ENCODE results near the gene RYR3.

Gene RYR3

DNA sequence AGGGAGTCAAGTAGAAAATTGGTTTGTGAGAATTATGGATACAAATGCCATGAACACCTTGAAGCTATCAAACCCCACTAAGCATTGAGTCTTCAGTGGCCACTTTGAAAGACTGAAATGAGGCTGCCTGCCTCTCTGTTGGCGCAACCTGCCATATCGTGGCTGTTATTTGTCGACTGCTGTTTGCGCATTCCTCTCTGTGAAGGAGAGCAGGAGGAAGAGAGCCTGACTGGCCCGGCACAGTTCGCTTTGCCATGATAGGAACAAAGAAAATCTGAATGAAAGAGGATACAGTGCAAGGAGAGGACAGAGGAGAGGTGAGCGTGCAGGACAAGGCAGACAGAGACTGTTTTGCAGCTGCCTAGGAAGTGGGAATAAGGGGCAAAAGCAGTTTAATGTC is 289.4 kb downstream of the RYR3 start:
- TF ChIP-seq CTCF (conservative IDR thresholded peaks at IDR 0.05; ENCODE audit: low read depth, low read length) = no peak
- no peak for DNase-seq (ENCODE audit: low read depth)
- H3K4me3 ChIP-seq (ENCODE audit: low read length) = no peak overlapping the region

GRCh38 chr15:33601461-33601860 is 290.7 kb downstream of the RYR3 start:
- no peak overlapping the region for H3K4me3 ChIP-seq (ENCODE audit: low read length)
- TF ChIP-seq CTCF (conservative IDR thresholded peaks at IDR 0.05; ENCODE audit: low read depth, low read length) = no peak

GRCh38 chr15:33608714-33609113 is 297.9 kb downstream of the RYR3 start:
- DNase-seq (ENCODE audit: low read depth) = no peak
- TF ChIP-seq CTCF (conservative IDR thresholded peaks at IDR 0.05; ENCODE audit: low read depth, low read length) = peak; percentile 40
- no peak overlapping the region for H3K4me3 ChIP-seq (ENCODE audit: low read length)

More at GRCh38 chr15:33601461-33601860, 290.7 kb downstream of the RYR3 start:
- DNase-seq (ENCODE audit: low read depth) = no peak

GRCh38 chr15:33612721-33613304 is 302.0 kb downstream of the RYR3 start:
- H3K4me3 ChIP-seq (ENCODE audit: low read length) = no peak overlapping the region
- DNase-seq (ENCODE audit: low read depth) = no peak
- no peak for TF ChIP-seq CTCF (conservative IDR thresholded peaks at IDR 0.05; ENCODE audit: low read depth, low read length)

DNA sequence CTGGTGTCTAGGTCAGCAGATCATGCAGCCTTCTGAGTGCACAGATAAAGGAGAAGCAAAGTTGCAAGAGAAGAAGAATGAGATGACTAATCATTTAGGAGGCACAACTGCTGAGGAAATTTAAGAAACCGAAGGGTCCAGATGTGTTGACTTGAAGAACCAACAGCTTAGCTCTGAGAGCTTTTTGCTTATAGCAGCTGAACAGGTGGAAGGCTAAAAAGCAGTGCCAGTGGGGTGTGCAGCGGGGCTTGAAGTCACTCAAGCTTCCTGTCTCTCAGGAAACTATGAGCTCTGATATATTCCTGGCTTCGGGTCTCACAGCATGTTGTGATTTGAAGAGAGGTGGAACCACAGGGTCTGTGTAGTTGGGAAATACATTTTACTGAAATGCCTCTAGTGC is 305.7 kb downstream of the RYR3 start:
- TF ChIP-seq CTCF (conservative IDR thresholded peaks at IDR 0.05; ENCODE audit: low read depth, low read length) = no peak
- no peak for DNase-seq (ENCODE audit: low read depth)
- H3K4me3 ChIP-seq (ENCODE audit: low read length) = no peak overlapping the region

DNA sequence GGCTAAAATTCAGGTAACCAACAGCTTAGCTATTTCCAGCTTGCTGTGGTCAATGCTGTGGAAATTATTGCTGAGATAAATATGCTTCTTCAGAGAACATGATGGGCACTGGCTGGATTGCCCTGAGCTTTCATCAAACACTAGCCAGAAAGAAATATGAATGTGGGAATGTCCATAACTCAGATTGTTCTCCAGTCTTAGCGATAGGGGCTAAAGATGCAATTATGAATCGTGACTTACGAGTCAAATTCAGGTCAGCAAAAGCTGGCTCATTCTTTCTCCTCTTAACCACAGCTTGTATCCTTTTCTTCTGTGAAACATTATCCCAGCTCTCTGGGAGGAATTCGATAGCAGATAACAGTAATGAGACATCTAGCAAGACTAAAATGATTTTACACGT is 307.6 kb downstream of the RYR3 start:
- no peak overlapping the region for H3K4me3 ChIP-seq (ENCODE audit: low read length)
- no peak for DNase-seq (ENCODE audit: low read depth)
- TF ChIP-seq CTCF (conservative IDR thresholded peaks at IDR 0.05; ENCODE audit: low read depth, low read length) = no peak

DNA sequence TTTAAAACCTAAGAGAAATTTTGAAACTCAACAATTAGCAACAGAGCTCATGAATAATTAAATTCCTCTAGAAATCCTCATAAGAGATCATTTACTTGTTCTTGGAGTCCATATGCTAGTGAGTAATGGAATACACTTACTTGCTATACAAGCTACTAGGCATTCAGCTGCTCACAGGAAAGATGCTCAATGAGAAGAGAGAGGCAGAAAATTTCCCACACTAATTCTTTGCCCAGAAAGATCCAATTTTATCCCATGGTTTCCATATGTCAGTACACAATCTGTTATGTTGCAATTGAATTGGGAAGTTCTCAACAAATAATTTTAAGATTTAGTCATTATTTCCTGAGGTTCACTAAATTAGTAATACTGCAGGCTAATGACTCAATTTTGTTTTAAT is 310.4 kb downstream of the RYR3 start:
- no peak for DNase-seq (ENCODE audit: low read depth)

More for the DNA sequence above, 310.4 kb downstream of the RYR3 start:
- H3K4me3 ChIP-seq (ENCODE audit: low read length) = no peak overlapping the region
- no peak for TF ChIP-seq CTCF (conservative IDR thresholded peaks at IDR 0.05; ENCODE audit: low read depth, low read length)
